ENCODE measurements around the gene HSD17B12.

GRCh38 chr11:43748095-43748494, 67.6 kb downstream of the HSD17B12 start:
- TF ChIP-seq CTCF (IDR thresholded peaks at IDR 0.05; ENCODE audit: poor library complexity) = no peak
- TF ChIP-seq EZH2 (IDR thresholded peaks at IDR 0.05; ENCODE audit: borderline replicate concordance) = no peak
- TF ChIP-seq EZH2phosphoT487 (IDR thresholded peaks at IDR 0.05; ENCODE audit: low read depth, severe bottlenecking, unreplicated experiment) = no peak
